Hematopoietic multipotent progenitor cell treated with erythropoietin and hydrocortisone succinate and interleukin-3 and kit ligand, for 6 days (in vitro differentiated cells): Measurements from ENCODE around the gene FAM229A.
"Not testable (repeated sequence)": the region's sequence is repeated elsewhere in the genome, so short reads cannot be mapped to it uniquely, and the experiment has no call there.

Experiments
- DNase-seq: peaks from one replicate; pipeline ENCODE4 v3.0.0-alpha.2; 2015

The FAM229A gene

GRCh38 chr1:32376199-32376598 is 13.9 kb upstream of the FAM229A start:
- DNase-seq = no peak

- no peak for DNase-seq
Measured at GRCh38 chr1:32373996-32374592, 11.8 kb upstream of the FAM229A start.

- DNase-seq = peak; percentile 54
Measured at GRCh38 chr1:32372149-32372756, 10.0 kb upstream of the FAM229A start.

- DNase-seq = no peak
Measured at GRCh38 chr1:32367912-32368635, 5.8 kb upstream of the FAM229A start.

- no peak for DNase-seq
Measured at GRCh38 chr1:32365445-32365844, 3.2 kb upstream of the FAM229A start.

GRCh38 chr1:32364836-32365235 is 2.6 kb upstream of the FAM229A start:
- no peak for DNase-seq

GRCh38 chr1:32363713-32364112 is 1.4 kb upstream of the FAM229A start:
- no peak for DNase-seq

- peak; percentile 55 for DNase-seq
Measured at GRCh38 chr1:32361674-32362473, 411 bp downstream of the FAM229A start.

GRCh38 chr1:32361308-32361673 is 994 bp downstream of the FAM229A start:
- no peak for DNase-seq

GRCh38 chr1:32358435-32358834 is 3.9 kb downstream of the FAM229A start:
- DNase-seq = no peak

GRCh38 chr1:32357614-32358013 is 4.7 kb downstream of the FAM229A start:
- no peak for DNase-seq

- no peak for DNase-seq
Measured at GRCh38 chr1:32356478-32356877, 5.8 kb downstream of the FAM229A start.

GRCh38 chr1:32355778-32356177 is 6.5 kb downstream of the FAM229A start:
- not testable (repeated sequence) for DNase-seq

- DNase-seq = no peak
Measured at GRCh38 chr1:32353886-32354570, 8.3 kb downstream of the FAM229A start.

GRCh38 chr1:32353431-32353830 is 8.9 kb downstream of the FAM229A start:
- no peak for DNase-seq

- DNase-seq = no peak
Measured at GRCh38 chr1:32352831-32353383, 9.4 kb downstream of the FAM229A start.

- no peak for DNase-seq
Measured at GRCh38 chr1:32352239-32352745, 10.0 kb downstream of the FAM229A start.

GRCh38 chr1:32351399-32352238 is 10.7 kb downstream of the FAM229A start:
- peak; percentile 97 for DNase-seq

- DNase-seq = peak; percentile 89
Measured at GRCh38 chr1:32350785-32351398, 11.4 kb downstream of the FAM229A start.

GRCh38 chr1:32349211-32349708 is 13.0 kb downstream of the FAM229A start:
- DNase-seq = no peak
